HL-60/S4 treated with phorbol 12-myristate 13-acetate at 8.2 ng/mL for 4 days and 3 days (cell line): ENCODE data around the gene NDUFB8.

Experiments
- in situ Hi-C: fragments of 300-500 bp; cut with MboI; formaldehyde crosslinking; loops from 2 replicates; pipeline ENCODE4 v1.15.0; 2022; ENCODE audit warnings: low sequenced_read_pairs

The NDUFB8 gene

GRCh38 chr10:100509241-100509840 is 20.3 kb downstream of the NDUFB8 start:
- in situ Hi-C loops: no loop called here

- in situ Hi-C loops: no loop called here
Measured at GRCh38 chr10:100508691-100509150, 20.9 kb downstream of the NDUFB8 start.

- in situ Hi-C loops: no loop called here
Measured at GRCh38 chr10:100508266-100508665, 21.4 kb downstream of the NDUFB8 start.

GRCh38 chr10:100507357-100507732 is 22.3 kb downstream of the NDUFB8 start:
- in situ Hi-C loops: no loop called here

- in situ Hi-C loops: no loop called here
Measured at GRCh38 chr10:100506596-100507356, 22.9 kb downstream of the NDUFB8 start.

GRCh38 chr10:100505164-100505563 is 24.5 kb downstream of the NDUFB8 start:
- in situ Hi-C loops: no loop called here

GRCh38 chr10:100504096-100504495 is 25.6 kb downstream of the NDUFB8 start:
- in situ Hi-C loops: no loop called here

GRCh38 chr10:100502926-100503494 is 26.7 kb downstream of the NDUFB8 start:
- in situ Hi-C loops: no loop called here

- in situ Hi-C loops: no loop called here
Measured at GRCh38 chr10:100501423-100501822, 28.2 kb downstream of the NDUFB8 start.

- in situ Hi-C loops: no loop called here
Measured at GRCh38 chr10:100498059-100498458, 31.6 kb downstream of the NDUFB8 start.

GRCh38 chr10:100496567-100496966 is 33.1 kb downstream of the NDUFB8 start:
- in situ Hi-C loops: no loop called here

- in situ Hi-C loops: no loop called here
Measured at GRCh38 chr10:100490531-100490930, 39.1 kb downstream of the NDUFB8 start.

- in situ Hi-C loops: no loop called here
Measured at GRCh38 chr10:100489396-100489795, 40.3 kb downstream of the NDUFB8 start.

- in situ Hi-C loops: no loop called here
Measured at GRCh38 chr10:100487529-100487928, 42.1 kb downstream of the NDUFB8 start.

- in situ Hi-C loops: no loop called here
Measured at GRCh38 chr10:100485801-100486495, 43.7 kb downstream of the NDUFB8 start.

- in situ Hi-C loops: no loop called here
Measured at GRCh38 chr10:100485366-100485765, 44.3 kb downstream of the NDUFB8 start.

GRCh38 chr10:100483876-100484666 is 45.6 kb downstream of the NDUFB8 start:
- in situ Hi-C loops: no loop called here

- in situ Hi-C loops: no loop called here
Measured at GRCh38 chr10:100482834-100483185, 46.9 kb downstream of the NDUFB8 start.

GRCh38 chr10:100482181-100482833 is 47.4 kb downstream of the NDUFB8 start:
- in situ Hi-C loops: no loop called here

- in situ Hi-C loops: no loop called here
Measured at GRCh38 chr10:100481462-100482081, 48.1 kb downstream of the NDUFB8 start.
